Endothelial cell of umbilical vein (primary cell): ENCODE results near the gene MAP3K13.

Source experiments
- EZH2 ChIP-seq: IDR thresholded peaks from 2 replicates; pipeline ENCODE4 v1.6.1; 2012; ENCODE audit warnings: borderline replicate concordance, low read depth, mild to moderate bottlenecking, moderate library complexity, low read length, inconsistent platforms; ENCODE audit not compliant: severe bottlenecking
- POLR2A ChIP-seq: IDR thresholded peaks from 2 replicates; pipeline ENCODE4 v1.6.1; 2012; ENCODE audit warnings: low read depth, mild to moderate bottlenecking, control low read depth, low read length
- POLR2AphosphoS5 ChIP-seq: IDR thresholded peaks from 2 replicates; pipeline ENCODE4 v1.6.1; 2012; ENCODE audit warnings: low read depth, mild to moderate bottlenecking, control low read depth, low read length, moderate library complexity; ENCODE audit not compliant: insufficient read depth
- TF ChIP-seq, protein P1 (sequence below), 2 donors: IDR thresholded peaks; 1 replicate in 1 of 2; 2 replicates in 1 of 2; pipeline ENCODE4 v1.5.1; 2011; ENCODE audit warnings: low read length in 2 of 2, mild to moderate bottlenecking in 2 of 2, moderate library complexity in 2 of 2, control low read depth in 1 of 2, inconsistent platforms in 1 of 2, low read depth in 1 of 2; ENCODE audit not compliant: insufficient read depth in 1 of 2; ENCODE audit errors: extremely low read depth in 1 of 2
- TF ChIP-seq, protein P2 (sequence below): IDR thresholded peaks from 2 replicates; pipeline ENCODE4 v1.6.1; 2011; ENCODE audit not compliant: insufficient read depth, insufficient read length

DNA sequence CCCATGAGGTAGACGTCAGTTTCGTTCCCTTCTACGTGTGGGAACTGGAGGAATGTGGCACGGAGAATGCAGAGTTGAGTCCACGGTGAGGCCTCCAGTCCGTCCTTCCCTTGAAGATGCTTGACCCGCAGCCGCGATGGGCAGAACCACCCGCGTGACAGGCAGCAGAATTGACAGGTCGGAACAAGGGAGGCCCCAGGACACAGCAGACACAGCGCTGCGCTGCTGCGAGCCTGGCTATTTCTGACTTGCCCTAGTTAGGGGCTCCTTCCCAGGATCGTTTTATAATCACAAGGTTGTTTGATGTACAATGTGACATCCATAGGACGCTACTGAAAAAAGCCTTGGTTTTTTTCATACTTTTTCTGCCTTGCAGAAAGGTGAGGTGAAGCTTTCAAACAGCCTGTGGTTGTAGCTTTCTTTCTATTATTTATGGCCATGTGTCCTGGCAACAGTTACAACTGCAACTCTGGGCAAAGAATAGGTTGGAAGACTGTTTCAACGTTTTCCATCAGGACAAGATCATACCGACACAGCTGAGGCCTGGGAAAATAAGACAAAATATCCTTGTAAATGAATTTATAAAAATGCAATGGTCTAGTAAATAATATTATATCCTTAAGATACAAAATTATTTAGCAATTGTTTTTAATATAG lies 145.5 kb downstream of the MAP3K13 start:
- TF ChIP-seq, protein P1, sequence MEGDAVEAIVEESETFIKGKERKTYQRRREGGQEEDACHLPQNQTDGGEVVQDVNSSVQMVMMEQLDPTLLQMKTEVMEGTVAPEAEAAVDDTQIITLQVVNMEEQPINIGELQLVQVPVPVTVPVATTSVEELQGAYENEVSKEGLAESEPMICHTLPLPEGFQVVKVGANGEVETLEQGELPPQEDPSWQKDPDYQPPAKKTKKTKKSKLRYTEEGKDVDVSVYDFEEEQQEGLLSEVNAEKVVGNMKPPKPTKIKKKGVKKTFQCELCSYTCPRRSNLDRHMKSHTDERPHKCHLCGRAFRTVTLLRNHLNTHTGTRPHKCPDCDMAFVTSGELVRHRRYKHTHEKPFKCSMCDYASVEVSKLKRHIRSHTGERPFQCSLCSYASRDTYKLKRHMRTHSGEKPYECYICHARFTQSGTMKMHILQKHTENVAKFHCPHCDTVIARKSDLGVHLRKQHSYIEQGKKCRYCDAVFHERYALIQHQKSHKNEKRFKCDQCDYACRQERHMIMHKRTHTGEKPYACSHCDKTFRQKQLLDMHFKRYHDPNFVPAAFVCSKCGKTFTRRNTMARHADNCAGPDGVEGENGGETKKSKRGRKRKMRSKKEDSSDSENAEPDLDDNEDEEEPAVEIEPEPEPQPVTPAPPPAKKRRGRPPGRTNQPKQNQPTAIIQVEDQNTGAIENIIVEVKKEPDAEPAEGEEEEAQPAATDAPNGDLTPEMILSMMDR (IDR thresholded peaks at IDR 0.05; ENCODE audit: extremely low read depth in 1 of 2, insufficient read depth in 1 of 2, low read depth in 1 of 2, low read length in 2 of 2) = no peak
- TF ChIP-seq POLR2A (no peak), POLR2AphosphoS5 (no peak), EZH2 (no peak)
- TF ChIP-seq, protein P2, sequence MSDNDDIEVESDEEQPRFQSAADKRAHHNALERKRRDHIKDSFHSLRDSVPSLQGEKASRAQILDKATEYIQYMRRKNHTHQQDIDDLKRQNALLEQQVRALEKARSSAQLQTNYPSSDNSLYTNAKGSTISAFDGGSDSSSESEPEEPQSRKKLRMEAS = no peak
